ENCODE results near the gene PEA15. TPM values are rescaled to one million over a fixed set of nuclear protein-coding genes. Genes with fewer than 3 reads are reported as not detected.

The PEA15 gene
- total RNA-seq, 1 experiment from 2014 or later: 56.3 TPM

GRCh38 chr1:160191756-160192155 is 13.4 kb upstream of the PEA15 start:
- ATAC-seq (no peak), DNase-seq (ENCODE audit: low spot score) (no peak)
- ChIA-PET POLR2A (interaction anchor here (0.6 to 1.3 kb wide), 2 partner anchors 23 to 62 kb away, joined by 4 to 6 read pairs; no protein-coding TSS in a partner anchor), CTCF (interaction anchor here (0.8 to 4.3 kb wide), 9 partner anchors 13 to 107 kb away, joined by 3 to 124 read pairs (median 17); partner anchors contain the start of gene PEA15)
- H3K27me3 Mint-ChIP-seq (ENCODE audit: low read depth): no peaks in the 10 kb centered on the region; the same call in 1 of the 2 replicates
- H3K4me1 Mint-ChIP-seq: peaks cover 19% of the 10 kb centered on the region
- TF ChIP-seq OVOL2 (CRISPR knock-in tag; IDR thresholded peaks at IDR 0.05; ENCODE audit: borderline replicate concordance): no peak
- no peak for TF ChIP-seq ZNF232 (CRISPR knock-in tag; IDR thresholded peaks at IDR 0.05)
- TF ChIP-seq ATF6 (CRISPR knock-in tag; IDR thresholded peaks at IDR 0.05): no peak
- no peak for TF ChIP-seq ATF3 (CRISPR knock-in tag; conservative IDR thresholded peaks at IDR 0.05)
- TF ChIP-seq ARID4B (CRISPR knock-in tag; IDR thresholded peaks at IDR 0.05; ENCODE audit: borderline replicate concordance): no peak
- TF ChIP-seq HMGA2 (CRISPR knock-in tag; IDR thresholded peaks at IDR 0.05): no peak
- no peak for TF ChIP-seq STAT6 (CRISPR knock-in tag; conservative IDR thresholded peaks at IDR 0.05; ENCODE audit: low read depth)
- TF ChIP-seq CTCF (IDR thresholded peaks at IDR 0.05): no peak
- TF ChIP-seq, protein P1, sequence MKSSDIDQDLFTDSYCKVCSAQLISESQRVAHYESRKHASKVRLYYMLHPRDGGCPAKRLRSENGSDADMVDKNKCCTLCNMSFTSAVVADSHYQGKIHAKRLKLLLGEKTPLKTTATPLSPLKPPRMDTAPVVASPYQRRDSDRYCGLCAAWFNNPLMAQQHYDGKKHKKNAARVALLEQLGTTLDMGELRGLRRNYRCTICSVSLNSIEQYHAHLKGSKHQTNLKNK (CRISPR knock-in tag; IDR thresholded peaks at IDR 0.05): no peak
- no peak for TF ChIP-seq EMX1 (CRISPR knock-in tag; IDR thresholded peaks at IDR 0.05)
- TF ChIP-seq, protein P2, sequence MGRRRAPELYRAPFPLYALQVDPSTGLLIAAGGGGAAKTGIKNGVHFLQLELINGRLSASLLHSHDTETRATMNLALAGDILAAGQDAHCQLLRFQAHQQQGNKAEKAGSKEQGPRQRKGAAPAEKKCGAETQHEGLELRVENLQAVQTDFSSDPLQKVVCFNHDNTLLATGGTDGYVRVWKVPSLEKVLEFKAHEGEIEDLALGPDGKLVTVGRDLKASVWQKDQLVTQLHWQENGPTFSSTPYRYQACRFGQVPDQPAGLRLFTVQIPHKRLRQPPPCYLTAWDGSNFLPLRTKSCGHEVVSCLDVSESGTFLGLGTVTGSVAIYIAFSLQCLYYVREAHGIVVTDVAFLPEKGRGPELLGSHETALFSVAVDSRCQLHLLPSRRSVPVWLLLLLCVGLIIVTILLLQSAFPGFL (CRISPR knock-in tag; IDR thresholded peaks at IDR 0.05; ENCODE audit: borderline replicate concordance): no peak
- no peak for TF ChIP-seq ELF4 (CRISPR knock-in tag; IDR thresholded peaks at IDR 0.05; ENCODE audit: low read depth)
- TF ChIP-seq, protein P3, sequence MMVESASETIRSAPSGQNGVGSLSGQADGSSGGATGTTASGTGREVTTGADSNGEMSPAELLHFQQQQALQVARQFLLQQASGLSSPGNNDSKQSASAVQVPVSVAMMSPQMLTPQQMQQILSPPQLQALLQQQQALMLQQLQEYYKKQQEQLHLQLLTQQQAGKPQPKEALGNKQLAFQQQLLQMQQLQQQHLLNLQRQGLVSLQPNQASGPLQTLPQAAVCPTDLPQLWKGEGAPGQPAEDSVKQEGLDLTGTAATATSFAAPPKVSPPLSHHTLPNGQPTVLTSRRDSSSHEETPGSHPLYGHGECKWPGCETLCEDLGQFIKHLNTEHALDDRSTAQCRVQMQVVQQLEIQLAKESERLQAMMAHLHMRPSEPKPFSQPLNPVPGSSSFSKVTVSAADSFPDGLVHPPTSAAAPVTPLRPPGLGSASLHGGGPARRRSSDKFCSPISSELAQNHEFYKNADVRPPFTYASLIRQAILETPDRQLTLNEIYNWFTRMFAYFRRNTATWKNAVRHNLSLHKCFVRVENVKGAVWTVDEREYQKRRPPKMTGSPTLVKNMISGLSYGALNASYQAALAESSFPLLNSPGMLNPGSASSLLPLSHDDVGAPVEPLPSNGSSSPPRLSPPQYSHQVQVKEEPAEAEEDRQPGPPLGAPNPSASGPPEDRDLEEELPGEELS (CRISPR knock-in tag; IDR thresholded peaks at IDR 0.05): no peak
- no peak for TF ChIP-seq ZNF425 (CRISPR knock-in tag; conservative IDR thresholded peaks at IDR 0.05)
- no peak for TF ChIP-seq CDX4 (CRISPR knock-in tag; IDR thresholded peaks at IDR 0.05; ENCODE audit: borderline replicate concordance)
- no peak for TF ChIP-seq IRF2 (CRISPR knock-in tag; IDR thresholded peaks at IDR 0.05; ENCODE audit: borderline replicate concordance, low read depth)
- no peaks in the 10 kb centered on the region for H3K9me3 Mint-ChIP-seq
- no peaks in the 10 kb centered on the region for H3K36me3 Mint-ChIP-seq
- H3K27ac Mint-ChIP-seq: no peak overlapping the region
- no peak overlapping the region for H3K4me3 Mint-ChIP-seq
